K562 (cell line): ENCODE measurements around the gene ANKRD60. TPM values are rescaled to one million over a fixed set of nuclear protein-coding genes. Genes with fewer than 3 reads are reported as not detected.
A peak's percentile ranks its signal among the peaks of the same experiment; 100 is the strongest.

Experiments
- ATAC-seq: fragments of 200-7000 bp; cut with Tn5 transposase; 3 replicates; pipeline ENCODE4 v1.9.1; 2020; ENCODE audit warnings: moderate library complexity
- BruUV-seq: library from RNA; stranded (reverse); fragments of 400-500 nt; replicated peaks from 2 replicates; lab custom pipeline; 2021; lab: Mats Ljungman, UMichigan
- CTCF ChIA-PET: fragments of 300-600 bp; formaldehyde crosslinking; extraction: SDS; loops from one replicate; lab custom pipeline; 2021; ENCODE audit warnings: low intra/inter-chr PET ratio; lab: Yijun Ruan, JAX
- POLR2A ChIA-PET: fragments of 300-600, 350-650 bp; sonication (Branson Sonifier 250); formaldehyde crosslinking; extraction: SDS; loops from one replicate; lab custom pipeline; 2021; ENCODE audit warnings: antibody characterized with exemption, inconsistent platforms; lab: Yijun Ruan, JAX
- DNase-seq, 4 experiments: peaks; one replicate each; pipeline versions ENCODE4 v3.0.0 to v3.0.0-alpha.2; 2011 to 2018; ENCODE audit warnings: low spot score in 3 of 4, mixed read lengths in 3 of 4; ENCODE audit errors: extremely low read depth in 1 of 4
- FAIRE-seq: peaks from 2 replicates; lab custom pipeline; 2011; peaks lifted over from hg19 to GRCh38; lab: Jason Lieb, UNC
- H2AFZ ChIP-seq: 2 replicates; pipeline ENCODE4 v1.6.0; 2011; ENCODE audit warnings: low read depth, low read length, control low read depth, inconsistent platforms
- H3K27ac ChIP-seq: fragments of 200-600 bp; 3 replicates; pipeline ENCODE4 v1.8.0; 2011; ENCODE audit warnings: low read depth, mild to moderate bottlenecking, control low read depth, inconsistent platforms, low read length, moderate library complexity, mixed read lengths; ENCODE audit errors: extremely low read depth
- H3K27me3 ChIP-seq, 2 experiments: fragments of 300-600 bp in 1 of 2; 2 replicates in 1 of 2; 3 replicates in 1 of 2; pipeline versions ENCODE4 v1.6.0 to v1.8.0; 2011; ENCODE audit warnings: inconsistent platforms in 2 of 2, low read length in 2 of 2, mild to moderate bottlenecking in 1 of 2, mixed read lengths in 1 of 2, moderate library complexity in 1 of 2; ENCODE audit not compliant: control insufficient read depth in 2 of 2, insufficient read depth in 2 of 2
- H3K36me3 ChIP-seq: fragments of 300-600 bp; 3 replicates; pipeline ENCODE4 v1.8.0; 2011; ENCODE audit warnings: mild to moderate bottlenecking, low read length, inconsistent platforms; ENCODE audit not compliant: control insufficient read depth, insufficient read depth
- H3K4me1 ChIP-seq, 2 experiments: fragments of 200-600 bp in 1 of 2; replicated peaks in 1 of 2; 2 replicates in 1 of 2; 3 replicates in 1 of 2; pipeline versions ENCODE4 v1.5.1 to v1.8.0; 2011; ENCODE audit warnings: inconsistent platforms in 2 of 2, low read length in 2 of 2, mild to moderate bottlenecking in 1 of 2, mixed read lengths in 1 of 2, moderate library complexity in 1 of 2; ENCODE audit not compliant: control insufficient read depth in 2 of 2, insufficient read depth in 2 of 2
- H3K4me2 ChIP-seq: 2 replicates; pipeline ENCODE4 v1.6.1; 2011; ENCODE audit warnings: low read length, control low read depth, inconsistent platforms, mixed read lengths; ENCODE audit not compliant: insufficient read depth
- H3K4me3 ChIP-seq: fragments of 200-600 bp; sonication (generic), shearing (Covaris generic); 2 replicates; pipeline ENCODE4 v1.5.1; 2016; ENCODE audit warnings: control low read depth, inconsistent platforms
- H3K79me2 ChIP-seq: fragments of 200-600 bp; 3 replicates; pipeline ENCODE4 v1.8.0; 2011; ENCODE audit warnings: low read length, inconsistent platforms; ENCODE audit not compliant: control insufficient read depth, insufficient read depth
- H3K9ac ChIP-seq, 2 experiments: 2 replicates each; pipeline versions ENCODE4 v1.6.0 to v1.6.1; 2011; ENCODE audit warnings: low read depth in 2 of 2, low read length in 2 of 2, control low read depth in 1 of 2, inconsistent platforms in 1 of 2, mild to moderate bottlenecking in 1 of 2, mixed read lengths in 1 of 2; ENCODE audit not compliant: insufficient read depth in 1 of 2
- H3K9me1 ChIP-seq: one replicate; pipeline ENCODE4 v1.6.0; 2011; ENCODE audit warnings: inconsistent platforms, mild to moderate bottlenecking, low read length, moderate library complexity; ENCODE audit not compliant: control insufficient read depth, insufficient read depth
- H3K9me3 ChIP-seq: replicated peaks from 2 replicates; pipeline ENCODE4 v1.5.1; 2011; ENCODE audit warnings: low read depth, low read length, inconsistent platforms; ENCODE audit not compliant: control insufficient read depth, insufficient read depth
- H4K20me1 ChIP-seq: replicated peaks from 2 replicates; pipeline ENCODE4 v1.6.1; 2011; ENCODE audit warnings: low read length, inconsistent platforms, mixed read lengths; ENCODE audit not compliant: control insufficient read depth, insufficient read depth
- ARID2 ChIP-seq: fragments of 450-650 bp; IDR thresholded peaks from 2 replicates; pipeline ENCODE4 v1.6.1; 2017; ENCODE audit warnings: antibody characterized with exemption, mild to moderate bottlenecking
- ATF7 ChIP-seq: fragments of 450-650 bp; IDR thresholded peaks from 2 replicates; pipeline ENCODE4 v1.7.1; 2014; ENCODE audit warnings: mild to moderate bottlenecking, moderate library complexity
- BCOR ChIP-seq: fragments of 450-650 bp; IDR thresholded peaks from 2 replicates; pipeline ENCODE4 v1.6.1; 2016
- CBFA2T2 ChIP-seq: fragments of 450-650 bp; conservative IDR thresholded peaks from 2 replicates; pipeline ENCODE4 v1.6.1; 2017; ENCODE audit warnings: mild to moderate bottlenecking
- CXXC5 ChIP-seq: fragments of 250-450 bp; sonication (Bioruptor Pico); IDR thresholded peaks from 2 replicates; pipeline ENCODE4 v1.8.0; 2022; ENCODE audit warnings: inconsistent platforms, mild to moderate bottlenecking, moderate library complexity
- DDX20 ChIP-seq: fragments of 450-650 bp; IDR thresholded peaks from 2 replicates; pipeline ENCODE4 v1.6.1; 2016; ENCODE audit warnings: missing genetic modification characterization, low read depth, mild to moderate bottlenecking, missing compliant biosample characterization, moderate library complexity
- ETV1 ChIP-seq: fragments of 450-650 bp; conservative IDR thresholded peaks from 2 replicates; pipeline ENCODE4 v1.6.1; 2016; ENCODE audit warnings: missing genetic modification characterization, control low read depth, low read depth, missing compliant biosample characterization
- FOSL1 ChIP-seq: fragments of 200-800 bp; sonication (Bioruptor generic); conservative IDR thresholded peaks from 2 replicates; pipeline ENCODE4 v1.6.1; 2016; ENCODE audit warnings: missing genetic modification characterization, missing compliant biosample characterization
- GMEB1 ChIP-seq: fragments of 250-450 bp; sonication (Bioruptor Pico); IDR thresholded peaks from 2 replicates; pipeline ENCODE4 v1.4.0; 2020; ENCODE audit warnings: mild to moderate bottlenecking
- GTF2A2 ChIP-seq: IDR thresholded peaks from 2 replicates; pipeline ENCODE4 v1.6.1; 2016; ENCODE audit warnings: mild to moderate bottlenecking, missing genetic modification characterization, missing compliant biosample characterization
- ID3 ChIP-seq, 2 experiments: fragments of 250-450 bp in 1 of 2; fragments of 450-650 bp in 1 of 2; sonication (Bioruptor Pico) in 1 of 2; IDR thresholded peaks; 2 replicates each; pipeline versions ENCODE4 v1.6.1 to v1.8.0; 2016 to 2021; ENCODE audit warnings: mild to moderate bottlenecking in 2 of 2, moderate library complexity in 2 of 2, missing compliant biosample characterization in 1 of 2, missing genetic modification characterization in 1 of 2
- KAT8 ChIP-seq: fragments of 450-650 bp; IDR thresholded peaks from 2 replicates; pipeline ENCODE4 v1.6.1; 2016; ENCODE audit warnings: low read depth, mild to moderate bottlenecking
- KDM4B ChIP-seq, 2 experiments: fragments of 450-650 bp in 1 of 2; sonication (generic) in 1 of 2; IDR thresholded peaks; 2 replicates each; pipeline ENCODE4 v1.6.1; 2016 to 2017; ENCODE audit warnings: borderline replicate concordance in 2 of 2, antibody characterized with exemption in 1 of 2, low read depth in 1 of 2, mild to moderate bottlenecking in 1 of 2
- MYBL2 ChIP-seq, 2 experiments: fragments of 450-650 bp in 1 of 2; sonication (generic) in 1 of 2; formaldehyde crosslinking in 1 of 2; IDR thresholded peaks; 2 replicates each; pipeline versions ENCODE4 v1.6.1 to v1.8.1; 2017 to 2022; ENCODE audit warnings: borderline replicate concordance in 1 of 2, inconsistent platforms in 1 of 2, low read depth in 1 of 2, mild to moderate bottlenecking in 1 of 2, missing genetic modification reagents in 1 of 2, moderate library complexity in 1 of 2
- PRMT5 ChIP-seq: sonication (generic); formaldehyde crosslinking; IDR thresholded peaks from 2 replicates; pipeline ENCODE4 v1.5.0; 2020; ENCODE audit warnings: missing genetic modification reagents
- TSC22D4 ChIP-seq: fragments of 450-650 bp; IDR thresholded peaks from 2 replicates; pipeline ENCODE4 v1.6.1; 2016; ENCODE audit warnings: missing genetic modification characterization, missing biosample characterization, control low read depth
- ZNF589 ChIP-seq: fragments of 200-800 bp; sonication (Bioruptor generic); IDR thresholded peaks from 2 replicates; pipeline ENCODE4 v1.6.1; 2016; ENCODE audit warnings: low read depth, missing genetic modification characterization, missing compliant biosample characterization
- WGBS: fragments of 100-300 bp; shearing (Covaris generic); methylation state at CpG from one replicate; pipeline ENCODE4 v1.1.6; 2016; ENCODE audit warnings: low coverage, mixed read lengths; ENCODE audit not compliant: insufficient coverage; ENCODE audit errors: missing lambda C conversion rate; 5-methylcytosine and 5-hydroxymethylcytosine counted together
- in situ Hi-C: fragments of 300-500 bp; cut with MboI; formaldehyde crosslinking; loops from 4 replicates; pipeline ENCODE4 v1.15.0; 2018; ENCODE audit warnings: inconsistent platforms, mixed read lengths
- intact Hi-C: fragments of 100-400 bp; cut with micrococcal nuclease; formaldehyde crosslinking; loops from 2 replicates; pipeline ENCODE4 v1.14.2; 2022
- polyA plus RNA-seq, 8 experiments: library from polyadenylated mRNA; depleted of rRNA in 4 of 8; stranded (reverse) in 5 of 8; unstranded in 3 of 8; fragments of >200 nt; fragmentation: Nextera tagmentation in 2 of 8; fragmentation: Illumina TruSeq in 1 of 8; extraction: Ambion mirVana in 2 of 8; extraction: Trizol in 1 of 8; gene quantifications; 2 replicates each; pipeline versions ENCODE4 v1.2.1 to v1.2.3, GENCODE V29; 2011 to 2014; ENCODE audit warnings: inconsistent platforms in 1 of 8, missing spikeins in 1 of 8
- total RNA-seq, 7 experiments: library from RNA; depleted of rRNA in 6 of 7; stranded (reverse); fragments of >200 nt in 6 of 7; fragmentation: Illumina TruSeq in 2 of 7; extraction: Trizol in 2 of 7; gene quantifications; 2 replicates each; pipeline versions ENCODE4 v1.2.1 to v1.2.3, GENCODE V29; 2011 to 2021; ENCODE audit warnings: low replicate concordance in 1 of 7

Gene ANKRD60
- total and polyA plus RNA-seq, 9 of the 15 experiments (the other 6 are each of a cell fraction or from before 2014, with no cell fraction given) = not detected

- TF ChIP-seq ID3 (CRISPR knock-in tag; IDR thresholded peaks at IDR 0.05) (no peak), ID3 (tag; IDR thresholded peaks at IDR 0.05) (0 out of 2 replicates have a peak, but pooled peaks have one; percentile 40), ZNF589 (no peak; the same call in 1 of the 2 replicates), CXXC5 (peak; percentile 57; the same call in 1 of the 2 replicates)
These were observed 8.3 kb upstream of the ANKRD60 start (continued) for GRCh38 chr20:58236612-58237317.

DNA sequence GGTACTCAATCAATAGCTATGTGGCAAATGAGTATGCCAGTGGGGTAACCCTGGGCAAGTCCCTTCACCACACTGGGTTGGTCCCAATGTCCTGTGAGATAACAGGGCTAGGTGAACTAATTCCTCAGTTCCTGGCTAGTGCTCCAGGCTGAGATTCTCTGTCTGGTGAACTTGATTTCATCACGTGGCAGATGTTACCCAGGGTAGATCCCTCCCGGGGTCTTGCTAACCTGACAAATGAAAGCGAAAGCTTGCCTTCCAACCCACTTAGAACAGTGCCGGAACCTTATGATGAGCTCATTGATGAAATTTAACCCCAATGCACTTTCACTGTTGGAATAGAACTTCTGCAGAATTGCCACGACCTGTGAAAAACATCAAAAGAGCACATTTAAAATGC, 6.6 kb upstream of the ANKRD60 start:
- WGBS = 74% methylated on average over 5 of the region's 5 CpGs
- H3K79me2 ChIP-seq = no peaks in the 10 kb centered on the region
- H3K27ac ChIP-seq = no peak overlapping the region
- H3K4me3 ChIP-seq = no peak overlapping the region
- no peaks in the 10 kb centered on the region for H3K36me3 ChIP-seq
- no peaks in the 10 kb centered on the region; the same call in 1 of the 2 replicates for H4K20me1 ChIP-seq
- H3K4me1 ChIP-seq = peaks cover 2 to 7% of the 10 kb centered on the region in 2 experiments; a peak in 2 of 5 replicates
- H3K4me2 ChIP-seq = no peak overlapping the region
- DNase-seq (no peak), FAIRE-seq (no peak), ATAC-seq (no peak)
- H3K9ac ChIP-seq = no peak overlapping the region
- POLR2A ChIA-PET = interaction anchor here (0.6 kb wide), 1 partner anchor 416 kb away, joined by 5 read pairs; the partner anchor contains the start of gene STX16
- no peaks in the 10 kb centered on the region for H3K9me1 ChIP-seq
- intact Hi-C loops = loop anchor here (5.0 to 10.0 kb wide), 4 partner anchors 72 to 600 kb away; partner anchors contain the start of genes RAB22A and STX16
- BruUV-seq = no TSS peak
- in situ Hi-C loops = loop anchor here (25.0 kb wide), 2 partner anchors 402 to 577 kb away; no protein-coding TSS in a partner anchor
- CTCF ChIA-PET = interaction anchor here (1.0 to 5.4 kb wide), 2 partner anchors 25 to 213 kb away, joined by 3 to 63 read pairs; no protein-coding TSS in a partner anchor
- H3K27me3 ChIP-seq = no peaks in the 10 kb centered on the region
- no peaks in the 10 kb centered on the region for H3K9me3 ChIP-seq
- no peak overlapping the region for H2AFZ ChIP-seq
- TF ChIP-seq MYBL2 (IDR thresholded peaks at IDR 0.05; ENCODE audit: low read depth) (no peak), MYBL2 (CRISPR knock-in tag; IDR thresholded peaks at IDR 0.05; ENCODE audit: borderline replicate concordance) (no peak), ATF7 (no peak), GTF2A2 (no peak), ARID2 (no peak), DDX20 (no peak), BCOR (no peak), FOSL1 (tag) (no peak), TSC22D4 (tag) (no peak), KAT8 (no peak), PRMT5 (CRISPR knock-in tag) (no peak), KDM4B (IDR thresholded peaks at IDR 0.05; ENCODE audit: borderline replicate concordance in 2 of 2, low read depth in 1 of 2) (no peak), GMEB1 (no peak), CBFA2T2 (no peak), ETV1 (tag) (no peak)
